Endothelial cell of umbilical vein (primary cell): ENCODE data around the gene SH3PXD2A.

ENCODE experiments used
- EZH2 ChIP-seq: IDR thresholded peaks from 2 replicates; pipeline ENCODE4 v1.6.1; 2012; ENCODE audit warnings: borderline replicate concordance, low read depth, mild to moderate bottlenecking, moderate library complexity, low read length, inconsistent platforms; ENCODE audit not compliant: severe bottlenecking
- FOS ChIP-seq: IDR thresholded peaks from 2 replicates; pipeline ENCODE4 v1.6.1; 2011; ENCODE audit warnings: mild to moderate bottlenecking, low read length, moderate library complexity, borderline replicate concordance; ENCODE audit not compliant: insufficient read depth
- GATA2 ChIP-seq: IDR thresholded peaks from 2 replicates; pipeline ENCODE4 v1.7.0; 2011; ENCODE audit warnings: low read depth, mild to moderate bottlenecking, moderate library complexity, mixed read lengths, low read length; ENCODE audit not compliant: insufficient read length, insufficient read depth
- JUN ChIP-seq: IDR thresholded peaks from 2 replicates; pipeline ENCODE4 v1.6.1; 2011; ENCODE audit warnings: borderline replicate concordance, low read depth; ENCODE audit not compliant: insufficient read length, insufficient read depth
- MYC ChIP-seq: IDR thresholded peaks from one replicate; pipeline ENCODE4 v1.6.1; 2011; ENCODE audit warnings: mild to moderate bottlenecking, low read depth, low read length
- POLR2A ChIP-seq: IDR thresholded peaks from 2 replicates; pipeline ENCODE4 v1.6.1; 2012; ENCODE audit warnings: low read depth, mild to moderate bottlenecking, control low read depth, low read length
- POLR2AphosphoS5 ChIP-seq: IDR thresholded peaks from 2 replicates; pipeline ENCODE4 v1.6.1; 2012; ENCODE audit warnings: low read depth, mild to moderate bottlenecking, control low read depth, low read length, moderate library complexity; ENCODE audit not compliant: insufficient read depth
- TF ChIP-seq, protein P1 (sequence below): IDR thresholded peaks from 2 replicates; pipeline ENCODE4 v1.6.1; 2011; ENCODE audit not compliant: insufficient read depth, insufficient read length
- TF ChIP-seq, protein P2 (sequence below), 2 donors: IDR thresholded peaks; 1 replicate in 1 of 2; 2 replicates in 1 of 2; pipeline ENCODE4 v1.5.1; 2011; ENCODE audit warnings: low read length in 2 of 2, mild to moderate bottlenecking in 2 of 2, moderate library complexity in 2 of 2, control low read depth in 1 of 2, inconsistent platforms in 1 of 2, low read depth in 1 of 2; ENCODE audit not compliant: insufficient read depth in 1 of 2; ENCODE audit errors: extremely low read depth in 1 of 2

DNA sequence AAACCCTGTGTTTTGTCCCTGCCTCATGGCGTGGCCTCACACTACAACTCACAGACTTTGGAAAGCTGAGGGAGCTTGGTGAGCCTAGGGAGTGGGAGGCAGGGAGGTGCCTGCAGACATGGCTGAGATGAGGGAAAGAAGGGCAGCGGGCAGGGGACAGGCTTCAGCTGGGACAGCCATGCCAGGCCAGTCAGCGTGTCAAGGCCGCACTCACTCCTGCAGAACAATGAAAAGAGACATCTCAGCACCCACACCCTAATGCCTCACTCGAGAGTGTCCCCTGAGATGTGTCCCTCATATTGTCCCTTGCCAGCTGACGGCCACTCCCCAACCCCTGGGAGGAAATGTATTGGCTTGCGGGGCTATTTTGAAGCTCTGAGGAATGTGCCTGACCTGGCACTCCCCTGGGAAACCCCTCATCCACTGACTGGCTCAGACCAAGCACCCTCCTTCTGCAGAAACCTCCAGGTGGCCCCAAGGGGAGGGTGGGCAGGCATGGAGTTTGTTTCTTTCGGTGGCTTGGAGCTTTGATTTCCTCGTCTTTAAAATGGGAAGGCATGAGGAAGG, 31.6 kb downstream of the SH3PXD2A start:
- TF ChIP-seq, protein P1, sequence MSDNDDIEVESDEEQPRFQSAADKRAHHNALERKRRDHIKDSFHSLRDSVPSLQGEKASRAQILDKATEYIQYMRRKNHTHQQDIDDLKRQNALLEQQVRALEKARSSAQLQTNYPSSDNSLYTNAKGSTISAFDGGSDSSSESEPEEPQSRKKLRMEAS = no peak
- TF ChIP-seq, protein P2, sequence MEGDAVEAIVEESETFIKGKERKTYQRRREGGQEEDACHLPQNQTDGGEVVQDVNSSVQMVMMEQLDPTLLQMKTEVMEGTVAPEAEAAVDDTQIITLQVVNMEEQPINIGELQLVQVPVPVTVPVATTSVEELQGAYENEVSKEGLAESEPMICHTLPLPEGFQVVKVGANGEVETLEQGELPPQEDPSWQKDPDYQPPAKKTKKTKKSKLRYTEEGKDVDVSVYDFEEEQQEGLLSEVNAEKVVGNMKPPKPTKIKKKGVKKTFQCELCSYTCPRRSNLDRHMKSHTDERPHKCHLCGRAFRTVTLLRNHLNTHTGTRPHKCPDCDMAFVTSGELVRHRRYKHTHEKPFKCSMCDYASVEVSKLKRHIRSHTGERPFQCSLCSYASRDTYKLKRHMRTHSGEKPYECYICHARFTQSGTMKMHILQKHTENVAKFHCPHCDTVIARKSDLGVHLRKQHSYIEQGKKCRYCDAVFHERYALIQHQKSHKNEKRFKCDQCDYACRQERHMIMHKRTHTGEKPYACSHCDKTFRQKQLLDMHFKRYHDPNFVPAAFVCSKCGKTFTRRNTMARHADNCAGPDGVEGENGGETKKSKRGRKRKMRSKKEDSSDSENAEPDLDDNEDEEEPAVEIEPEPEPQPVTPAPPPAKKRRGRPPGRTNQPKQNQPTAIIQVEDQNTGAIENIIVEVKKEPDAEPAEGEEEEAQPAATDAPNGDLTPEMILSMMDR (IDR thresholded peaks at IDR 0.05; ENCODE audit: extremely low read depth in 1 of 2, insufficient read depth in 1 of 2, low read depth in 1 of 2, low read length in 2 of 2) = no peak
- no peak for TF ChIP-seq EZH2
- TF ChIP-seq POLR2AphosphoS5 = no peak
- TF ChIP-seq POLR2A = no peak
- TF ChIP-seq GATA2 = no peak
- no peak for TF ChIP-seq FOS
- no peak for TF ChIP-seq MYC
- TF ChIP-seq JUN = no peak
